Measurements from ENCODE around the gene FAM20C. TPM values are rescaled to one million over a fixed set of nuclear protein-coding genes. Genes with fewer than 3 reads are reported as not detected.
A peak's percentile ranks its signal among the peaks of the same experiment; 100 is the strongest.

The FAM20C gene
- total RNA-seq, 1 experiment from 2014 or later = 6.1 TPM

GRCh38 chr7:154096-154799 is 38.1 kb upstream of the FAM20C start:
- H3K27ac ChIP-seq = no peak overlapping the region
- H3K27me3 ChIP-seq = no peaks in the 10 kb centered on the region
- no peaks in the 10 kb centered on the region for H3K36me3 ChIP-seq
- peaks cover 4% of the 10 kb centered on the region; the same call in 1 of the 2 replicates for H3K4me1 ChIP-seq
- no peak overlapping the region for H3K4me3 ChIP-seq
- no peak for DNase-seq
- no peaks in the 10 kb centered on the region for H3K9me3 ChIP-seq (replicated peaks)

GRCh38 chr7:155469-155900 is 36.9 kb upstream of the FAM20C start:
- Histone ChIP-seq H3K4me3 (no peak overlapping the region), H3K27ac (no peak overlapping the region), H3K9me3 (replicated peaks) (no peaks in the 10 kb centered on the region), H3K4me1 (peaks cover 6% of the 10 kb centered on the region; the same call in 1 of the 2 replicates), H3K27me3 (no peaks in the 10 kb centered on the region), H3K36me3 (no peaks in the 10 kb centered on the region)
- no peak for DNase-seq

GRCh38 chr7:156111-157007 is 36.0 kb upstream of the FAM20C start:
- Histone ChIP-seq H3K9me3 (replicated peaks) (no peaks in the 10 kb centered on the region), H3K36me3 (no peaks in the 10 kb centered on the region), H3K27me3 (no peaks in the 10 kb centered on the region), H3K4me1 (peaks cover 9% of the 10 kb centered on the region; the same call in 1 of the 2 replicates), H3K4me3 (no peak overlapping the region), H3K27ac (no peak overlapping the region)
- no peak for DNase-seq

- H3K36me3 ChIP-seq = no peaks in the 10 kb centered on the region
- no peaks in the 10 kb centered on the region for H3K9me3 ChIP-seq (replicated peaks)
- no peaks in the 10 kb centered on the region for H3K27me3 ChIP-seq
- no peak overlapping the region for H3K4me3 ChIP-seq
- H3K27ac ChIP-seq = no peak overlapping the region
- peaks cover 9% of the 10 kb centered on the region; the same call in 1 of the 2 replicates for H3K4me1 ChIP-seq
- DNase-seq = no peak
Observed at GRCh38 chr7:157008-157310, 35.4 kb upstream of the FAM20C start.

GRCh38 chr7:157771-158625 is 34.4 kb upstream of the FAM20C start:
- Histone ChIP-seq H3K4me1 (peaks cover 9% of the 10 kb centered on the region; the same call in 1 of the 2 replicates), H3K9me3 (replicated peaks) (no peaks in the 10 kb centered on the region), H3K36me3 (no peaks in the 10 kb centered on the region), H3K27me3 (0 out of 2 replicates have a peak, but pooled peaks cover 5% of the 10 kb centered on the region), H3K27ac (no peak overlapping the region), H3K4me3 (no peak overlapping the region)
- peak in 1 of 2 experiments; percentile 51 for DNase-seq

- DNase-seq = no peak
- H3K4me1 ChIP-seq = peaks cover 9% of the 10 kb centered on the region; the same call in 1 of the 2 replicates
- no peaks in the 10 kb centered on the region for H3K9me3 ChIP-seq (replicated peaks)
- H3K27me3 ChIP-seq = 0 out of 2 replicates have a peak, but pooled peaks cover 5% of the 10 kb centered on the region
- no peak overlapping the region for H3K27ac ChIP-seq
- H3K4me3 ChIP-seq = no peak overlapping the region
- H3K36me3 ChIP-seq = no peaks in the 10 kb centered on the region
Observed at GRCh38 chr7:158771-159170, 33.6 kb upstream of the FAM20C start.

- no peaks in the 10 kb centered on the region for H3K36me3 ChIP-seq
- no peak overlapping the region for H3K4me3 ChIP-seq
- peaks cover 9% of the 10 kb centered on the region; the same call in 1 of the 2 replicates for H3K4me1 ChIP-seq
- no peak overlapping the region for H3K27ac ChIP-seq
- H3K9me3 ChIP-seq (replicated peaks) = no peaks in the 10 kb centered on the region
- DNase-seq = no peak
- 0 out of 2 replicates have a peak, but pooled peaks cover 5% of the 10 kb centered on the region for H3K27me3 ChIP-seq
Observed at GRCh38 chr7:159370-160270, 32.8 kb upstream of the FAM20C start.

- Histone ChIP-seq H3K36me3 (no peaks in the 10 kb centered on the region), H3K27me3 (0 out of 2 replicates have a peak, but pooled peaks cover 5% of the 10 kb centered on the region), H3K27ac (no peak overlapping the region), H3K9me3 (replicated peaks) (no peaks in the 10 kb centered on the region), H3K4me3 (no peak overlapping the region), H3K4me1 (peaks cover 10% of the 10 kb centered on the region)
- DNase-seq = peak; percentile 20 to 34
Observed at GRCh38 chr7:160958-161725, 31.2 kb upstream of the FAM20C start.

GRCh38 chr7:162632-163297 is 29.6 kb upstream of the FAM20C start:
- H3K27me3 ChIP-seq = peaks cover 5% of the 10 kb centered on the region; the same call in 1 of the 2 replicates
- H3K36me3 ChIP-seq = no peaks in the 10 kb centered on the region
- peaks cover 13% of the 10 kb centered on the region for H3K4me1 ChIP-seq
- H3K27ac ChIP-seq = no peak overlapping the region
- H3K4me3 ChIP-seq = no peak overlapping the region
- no peaks in the 10 kb centered on the region for H3K9me3 ChIP-seq (replicated peaks)
- no peak for DNase-seq

GRCh38 chr7:163298-163695 is 29.1 kb upstream of the FAM20C start:
- H3K4me1 ChIP-seq = peaks cover 13% of the 10 kb centered on the region

GRCh38 chr7:163971-164881 is 28.1 kb upstream of the FAM20C start:
- Histone ChIP-seq H3K27ac (no peak overlapping the region), H3K4me3 (no peak overlapping the region), H3K4me1 (peaks cover 9% of the 10 kb centered on the region), H3K9me3 (replicated peaks) (no peaks in the 10 kb centered on the region), H3K27me3 (peaks cover 5% of the 10 kb centered on the region; the same call in 1 of the 2 replicates), H3K36me3 (no peaks in the 10 kb centered on the region)
- no peak for DNase-seq

More at GRCh38 chr7:163298-163695, 29.1 kb upstream of the FAM20C start:
- peaks cover 5% of the 10 kb centered on the region; the same call in 1 of the 2 replicates for H3K27me3 ChIP-seq
- H3K36me3 ChIP-seq = no peaks in the 10 kb centered on the region
- H3K4me3 ChIP-seq = no peak overlapping the region
- no peak for DNase-seq
- H3K9me3 ChIP-seq (replicated peaks) = no peaks in the 10 kb centered on the region
- H3K27ac ChIP-seq = no peak overlapping the region
